ENCODE results near the gene SGCE. TPM values are rescaled to one million over a fixed set of nuclear protein-coding genes. Genes with fewer than 3 reads are reported as not detected.

SGCE gene
- total and polyA plus RNA-seq, 9 of the 15 experiments (the other 6 are each of a cell fraction or from before 2014, with no cell fraction given): 0.09 to 0.46 (median 0.28) TPM; not detected in 5

- Histone ChIP-seq H3K36me3 (ENCODE audit: control insufficient read depth, insufficient read depth, low read length) (no peaks in the 10 kb centered on the region), H3K9me3 (replicated peaks; ENCODE audit: control insufficient read depth, insufficient read depth, low read depth, low read length) (no peaks in the 10 kb centered on the region), H4K20me1 (replicated peaks; ENCODE audit: control insufficient read depth, insufficient read depth, low read length) (no peaks in the 10 kb centered on the region), H3K9me1 (ENCODE audit: control insufficient read depth, insufficient read depth, low read length) (no peaks in the 10 kb centered on the region), H3K27ac (ENCODE audit: extremely low read depth, low read depth, low read length) (no peak overlapping the region), H3K4me3 (no peak overlapping the region), H2AFZ (ENCODE audit: low read depth, low read length) (no peak overlapping the region), H3K79me2 (ENCODE audit: control insufficient read depth, insufficient read depth, low read length) (no peaks in the 10 kb centered on the region), H3K4me1 (replicated peaks in 1 of 2; ENCODE audit: control insufficient read depth in 2 of 2, insufficient read depth in 2 of 2, low read length in 2 of 2) (no peaks in the 10 kb centered on the region), H3K27me3 (ENCODE audit: control insufficient read depth in 2 of 2, insufficient read depth in 2 of 2, low read length in 2 of 2) (no peaks in the 10 kb centered on the region), H3K9ac (ENCODE audit: insufficient read depth in 1 of 2, low read depth in 2 of 2, low read length in 2 of 2) (no peak overlapping the region), H3K4me2 (ENCODE audit: insufficient read depth, low read length) (no peak overlapping the region)
- DNase-seq (ENCODE audit: extremely low read depth in 1 of 4, low spot score in 3 of 4) (no peak), FAIRE-seq (no peak), ATAC-seq (no peak)
- ChIA-PET CTCF (ENCODE audit: low intra/inter-chr PET ratio) (no interaction called here), POLR2A (no interaction called here)
- no TSS peak for BruUV-seq (replicated peaks)
- in situ Hi-C loops (cut with MboI): no loop called here
- intact Hi-C loops (cut with micrococcal nuclease): no loop called here
- TF ChIP-seq ZNF324 (CRISPR knock-in tag; IDR thresholded peaks at IDR 0.05): no peak
- TF ChIP-seq ZNF778 (CRISPR knock-in tag; IDR thresholded peaks at IDR 0.05): no peak
- TF ChIP-seq, protein P1, sequence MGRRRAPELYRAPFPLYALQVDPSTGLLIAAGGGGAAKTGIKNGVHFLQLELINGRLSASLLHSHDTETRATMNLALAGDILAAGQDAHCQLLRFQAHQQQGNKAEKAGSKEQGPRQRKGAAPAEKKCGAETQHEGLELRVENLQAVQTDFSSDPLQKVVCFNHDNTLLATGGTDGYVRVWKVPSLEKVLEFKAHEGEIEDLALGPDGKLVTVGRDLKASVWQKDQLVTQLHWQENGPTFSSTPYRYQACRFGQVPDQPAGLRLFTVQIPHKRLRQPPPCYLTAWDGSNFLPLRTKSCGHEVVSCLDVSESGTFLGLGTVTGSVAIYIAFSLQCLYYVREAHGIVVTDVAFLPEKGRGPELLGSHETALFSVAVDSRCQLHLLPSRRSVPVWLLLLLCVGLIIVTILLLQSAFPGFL (CRISPR knock-in tag; IDR thresholded peaks at IDR 0.05): no peak
- no peak for TF ChIP-seq ZNF41 (CRISPR knock-in tag; conservative IDR thresholded peaks at IDR 0.05)
- TF ChIP-seq TBP (optimal IDR thresholded peaks at IDR 0.05; ENCODE audit: low read depth, low read length): no peak
- no peak for TF ChIP-seq NR3C1 (CRISPR knock-in tag; IDR thresholded peaks at IDR 0.05)
- no peak for TF ChIP-seq YY1 (IDR thresholded peaks at IDR 0.05; ENCODE audit: borderline replicate concordance in 1 of 3, control insufficient read depth in 1 of 3, extremely low read depth in 1 of 3, insufficient read depth in 3 of 3, insufficient read length in 1 of 3, insufficient replicate concordance in 2 of 3, low read depth in 1 of 3, low read length in 2 of 3)
- TF ChIP-seq JUND (IDR thresholded peaks at IDR 0.05; ENCODE audit: borderline replicate concordance, low read depth, low read length): no peak
- TF ChIP-seq JUND (tag; IDR thresholded peaks at IDR 0.05; ENCODE audit: borderline replicate concordance, low read depth, low read length): no peak
- TF ChIP-seq, protein P2, sequence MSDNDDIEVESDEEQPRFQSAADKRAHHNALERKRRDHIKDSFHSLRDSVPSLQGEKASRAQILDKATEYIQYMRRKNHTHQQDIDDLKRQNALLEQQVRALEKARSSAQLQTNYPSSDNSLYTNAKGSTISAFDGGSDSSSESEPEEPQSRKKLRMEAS (CRISPR knock-in tag; IDR thresholded peaks at IDR 0.05): no peak
- no peak for TF ChIP-seq CAMTA2 (CRISPR knock-in tag; conservative IDR thresholded peaks at IDR 0.05)
- no peak for TF ChIP-seq CC2D1A (IDR thresholded peaks at IDR 0.05)
- no peak for TF ChIP-seq SMC3 (conservative IDR thresholded peaks at IDR 0.05; ENCODE audit: insufficient read depth, low read depth, low read length)
- no peak for TF ChIP-seq ZNF316 (IDR thresholded peaks at IDR 0.05)
- no peak for TF ChIP-seq KLF1 (tag; IDR thresholded peaks at IDR 0.05)
- TF ChIP-seq TSC22D4 (tag; IDR thresholded peaks at IDR 0.05): no peak
- no peak for TF ChIP-seq FOXO4 (CRISPR knock-in tag; IDR thresholded peaks at IDR 0.05)
- TF ChIP-seq NFIX (CRISPR knock-in tag; IDR thresholded peaks at IDR 0.05; ENCODE audit: low read depth): no peak
- no peak for TF ChIP-seq ATF6 (CRISPR knock-in tag; IDR thresholded peaks at IDR 0.05)
- no peak for TF ChIP-seq ZKSCAN8 (CRISPR knock-in tag; IDR thresholded peaks at IDR 0.05)
These were observed 84.1 kb downstream of the SGCE start for GRCh38 chr7:94571816-94572215.
